Natural killer cell (primary cell): Measurements from ENCODE around the gene DNAH11. TPM values are rescaled to one million over a fixed set of nuclear protein-coding genes. Genes with fewer than 3 reads are reported as not detected.

Experiments
- ATAC-seq, 3 donors: fragments of 150-1000 bp in 2 of 3; fragments of 200-7000 bp in 1 of 3; cut with Tn5 transposase; 1 replicate in 1 of 3; 2 replicates in 2 of 3; pipeline ENCODE4 v1.10.0; 2021; ENCODE audit warnings: mild to moderate bottlenecking in 2 of 3, moderate library complexity in 2 of 3
- DNase-seq, 2 donors: peaks; one replicate each; pipeline versions ENCODE4 v3.0.0 to v3.0.0-alpha.2; 2013 to 2021; ENCODE audit warnings: mixed read lengths in 1 of 2
- H3K27ac ChIP-seq: one replicate; pipeline ENCODE4 v1.5.1; 2013; ENCODE audit warnings: mild to moderate bottlenecking, low read length
- H3K27me3 ChIP-seq: one replicate; pipeline ENCODE4 v1.6.1; 2013; ENCODE audit warnings: low read length; ENCODE audit not compliant: control insufficient read depth, insufficient read depth
- H3K36me3 ChIP-seq: one replicate; pipeline ENCODE4 v1.6.1; 2013; ENCODE audit warnings: low read length; ENCODE audit not compliant: control insufficient read depth, insufficient read depth
- H3K4me1 ChIP-seq: one replicate; pipeline ENCODE4 v1.6.1; 2013; ENCODE audit warnings: low read length; ENCODE audit not compliant: control insufficient read depth, insufficient read depth
- H3K4me3 ChIP-seq: one replicate; pipeline ENCODE4 v1.5.1; 2013; ENCODE audit warnings: low read length
- H3K9me3 ChIP-seq: one replicate; pipeline ENCODE4 v1.6.1; 2013; ENCODE audit warnings: low read length; ENCODE audit not compliant: control insufficient read depth, insufficient read depth
- H3K27ac Mint-ChIP-seq, 2 donors: one replicate each; pipeline ENCODE4 v1.8.0; 2022; ENCODE audit warnings: mild to moderate bottlenecking in 2 of 2, mixed read lengths in 2 of 2, moderate library complexity in 1 of 2
- H3K27me3 Mint-ChIP-seq, 2 donors: one replicate each; pipeline ENCODE4 v1.8.0; 2022; ENCODE audit warnings: low read depth in 2 of 2, mixed read lengths in 2 of 2
- H3K36me3 Mint-ChIP-seq: one replicate; pipeline ENCODE4 v1.8.0; 2022; ENCODE audit warnings: mixed read lengths
- H3K4me1 Mint-ChIP-seq, 2 donors: one replicate each; pipeline ENCODE4 v1.8.0; 2022; ENCODE audit warnings: mixed read lengths in 2 of 2
- H3K4me3 Mint-ChIP-seq: one replicate; pipeline ENCODE4 v1.8.0; 2022; ENCODE audit warnings: mild to moderate bottlenecking, moderate library complexity, mixed read lengths
- H3K9me3 Mint-ChIP-seq, 2 donors: one replicate each; pipeline ENCODE4 v1.8.0; 2022; ENCODE audit warnings: mixed read lengths in 2 of 2
- CTCF ChIP-seq: fragments of 200-600 bp; IDR thresholded peaks from one replicate; pipeline ENCODE4 v1.8.0; 2022; ENCODE audit warnings: antibody characterized with exemption
- WGBS: methylation state at CpG from one replicate; pipeline ENCODE4 v1.1.7; 2013; ENCODE audit warnings: missing lambda C conversion rate; ENCODE audit not compliant: insufficient coverage; 5-methylcytosine and 5-hydroxymethylcytosine counted together
- intact Hi-C: fragments of 100-400 bp; cut with micrococcal nuclease; formaldehyde crosslinking; loops from one replicate; pipeline ENCODE4 v1.14.2; 2022
- total RNA-seq, 4 donors: library from RNA; stranded (reverse); fragments of 120-200 nt in 1 of 4; gene quantifications; one replicate each; pipeline versions ENCODE4 v1.2.3 to v1.2.4, GENCODE V29; 2013 to 2022

Gene DNAH11
- total RNA-seq, 3 donors from 2014 or later (not counting 1 experiment from before 2014, with no cell fraction given), result 0.09 to 0.48 (median 0.39) TPM

- H3K4me3 Mint-ChIP-seq, result no peak overlapping the region
- TF ChIP-seq CTCF, result no peak
- Histone ChIP-seq H3K4me3 (no peak overlapping the region), H3K27me3 (no peaks in the 10 kb centered on the region), H3K4me1 (no peaks in the 10 kb centered on the region), H3K36me3 (peaks cover 17% of the 10 kb centered on the region), H3K27ac (no peak overlapping the region), H3K9me3 (no peaks in the 10 kb centered on the region)
- WGBS, result 93% methylated on average over 2 of the region's 3 CpGs
- H3K36me3 Mint-ChIP-seq, result peaks cover 43% of the 10 kb centered on the region
- ATAC-seq (no peak), DNase-seq (no peak)
- no peak overlapping the region for H3K27ac Mint-ChIP-seq
- H3K4me1 Mint-ChIP-seq, result peaks cover 19 to 23% of the 10 kb centered on the region in 2 donors
- intact Hi-C loops, result no loop called here
- no peaks in the 10 kb centered on the region for H3K27me3 Mint-ChIP-seq
- H3K9me3 Mint-ChIP-seq, result peaks cover 4% of the 10 kb centered on the region in 2 donors
Measured at GRCh38 chr7:21508538-21508937, 34.3 kb upstream of the DNAH11 start.

GRCh38 chr7:21514062-21514461 lies 28.8 kb upstream of the DNAH11 start:
- no peak overlapping the region for H3K27ac ChIP-seq
- no peaks in the 10 kb centered on the region for H3K4me1 ChIP-seq
- TF ChIP-seq CTCF, result no peak
- H3K27me3 ChIP-seq, result no peaks in the 10 kb centered on the region
- H3K9me3 ChIP-seq, result no peaks in the 10 kb centered on the region
- H3K27ac Mint-ChIP-seq, result no peak overlapping the region
- ATAC-seq, result no peak
- DNase-seq, result no peak
- no peaks in the 10 kb centered on the region for H3K27me3 Mint-ChIP-seq
- no peaks in the 10 kb centered on the region for H3K9me3 Mint-ChIP-seq
- H3K4me1 Mint-ChIP-seq, result no peaks in the 10 kb centered on the region
- H3K4me3 ChIP-seq, result no peak overlapping the region
- H3K36me3 ChIP-seq, result peaks cover 21% of the 10 kb centered on the region
- intact Hi-C loops, result no loop called here
- peaks cover 10% of the 10 kb centered on the region for H3K36me3 Mint-ChIP-seq
- H3K4me3 Mint-ChIP-seq, result no peak overlapping the region

- Mint-ChIP-seq H3K27me3 (peaks cover 0 to 3% of the 10 kb centered on the region in 2 donors), H3K9me3 (no peaks in the 10 kb centered on the region), H3K4me3 (no peak overlapping the region), H3K36me3 (no peaks in the 10 kb centered on the region), H3K4me1 (no peaks in the 10 kb centered on the region), H3K27ac (no peak overlapping the region)
- intact Hi-C loops, result no loop called here
- WGBS, result 100% methylated on average over 1 of the region's 1 CpG
- Histone ChIP-seq H3K27me3 (no peaks in the 10 kb centered on the region), H3K4me1 (no peaks in the 10 kb centered on the region), H3K27ac (no peak overlapping the region), H3K9me3 (no peaks in the 10 kb centered on the region), H3K36me3 (no peaks in the 10 kb centered on the region), H3K4me3 (no peak overlapping the region)
- no peak for DNase-seq
- TF ChIP-seq CTCF, result no peak
- ATAC-seq, result no peak
Measured at GRCh38 chr7:21524680-21525079, 18.2 kb upstream of the DNAH11 start.

- H3K9me3 Mint-ChIP-seq, result no peaks in the 10 kb centered on the region
- no peak for ATAC-seq
- Histone ChIP-seq H3K9me3 (no peaks in the 10 kb centered on the region), H3K36me3 (no peaks in the 10 kb centered on the region), H3K27ac (no peak overlapping the region), H3K27me3 (no peaks in the 10 kb centered on the region), H3K4me1 (no peaks in the 10 kb centered on the region), H3K4me3 (no peak overlapping the region)
- peak in 1 of 2 donors; percentile 47 for DNase-seq
- no peaks in the 10 kb centered on the region for H3K4me1 Mint-ChIP-seq
- no peak overlapping the region for H3K27ac Mint-ChIP-seq
- TF ChIP-seq CTCF, result peak; percentile 58
- no peaks in the 10 kb centered on the region for H3K36me3 Mint-ChIP-seq
- no peak overlapping the region for H3K4me3 Mint-ChIP-seq
- intact Hi-C loops, result loop anchor here (1.0 kb wide), 1 partner anchor 270 kb away; no protein-coding TSS in a partner anchor
- H3K27me3 Mint-ChIP-seq, result peaks cover 0 to 3% of the 10 kb centered on the region in 2 donors
Measured at GRCh38 chr7:21526007-21526406, 16.8 kb upstream of the DNAH11 start.
